ENCODE measurements around the gene CERS4. TPM values are rescaled to one million over a fixed set of nuclear protein-coding genes. Genes with fewer than 3 reads are reported as not detected.
"Not testable (repeated sequence)": the region's sequence is repeated elsewhere in the genome, so short reads cannot be mapped to it uniquely, and the experiment has no call there.

CERS4 gene
- total RNA-seq, 1 donor from 2014 or later: 26.0 TPM

- H3K4me1 Mint-ChIP-seq (ENCODE audit: low read depth): peaks cover 14% of the 10 kb centered on the region
- no peak for TF ChIP-seq CTCF (IDR thresholded peaks at IDR 0.05)
- H3K27me3 Mint-ChIP-seq (ENCODE audit: low read depth): no peaks in the 10 kb centered on the region
- H3K4me3 Mint-ChIP-seq (ENCODE audit: unreplicated experiment): no peak overlapping the region
- no peaks in the 10 kb centered on the region for H3K9me3 Mint-ChIP-seq (ENCODE audit: low read depth)
- no peak for DNase-seq (ENCODE audit: low spot score)
- H3K27ac Mint-ChIP-seq (ENCODE audit: unreplicated experiment): no peak overlapping the region
- H3K36me3 Mint-ChIP-seq (ENCODE audit: low read depth): no peaks in the 10 kb centered on the region
These were observed 14.5 kb upstream of the CERS4 start for GRCh38 chr19:8194528-8195267.

- Mint-ChIP-seq H3K36me3 (ENCODE audit: low read depth) (no peaks in the 10 kb centered on the region), H3K4me1 (ENCODE audit: low read depth) (peaks cover 14% of the 10 kb centered on the region), H3K27me3 (ENCODE audit: low read depth) (peaks cover 9% of the 10 kb centered on the region), H3K27ac (ENCODE audit: unreplicated experiment) (no peak overlapping the region), H3K4me3 (ENCODE audit: unreplicated experiment) (no peak overlapping the region), H3K9me3 (ENCODE audit: low read depth) (no peaks in the 10 kb centered on the region)
- no peak for TF ChIP-seq CTCF (IDR thresholded peaks at IDR 0.05)
- no peak for DNase-seq (ENCODE audit: low spot score)
These were observed 12.8 kb upstream of the CERS4 start for GRCh38 chr19:8196271-8196927.

- not testable (repeated sequence) for H3K27ac Mint-ChIP-seq (ENCODE audit: unreplicated experiment); H3K9me3 Mint-ChIP-seq (ENCODE audit: low read depth); DNase-seq (ENCODE audit: low spot score); H3K4me3 Mint-ChIP-seq (ENCODE audit: unreplicated experiment); H3K4me1 Mint-ChIP-seq (ENCODE audit: low read depth); H3K36me3 Mint-ChIP-seq (ENCODE audit: low read depth)
- peaks cover 21% of the 10 kb centered on the region for H3K27me3 Mint-ChIP-seq (ENCODE audit: low read depth)
These were observed 5.7 kb upstream of the CERS4 start for GRCh38 chr19:8203288-8204120.

- no peaks in the 10 kb centered on the region for H3K9me3 Mint-ChIP-seq (ENCODE audit: low read depth)
- H3K27me3 Mint-ChIP-seq (ENCODE audit: low read depth): peaks cover 21% of the 10 kb centered on the region
- TF ChIP-seq CTCF (IDR thresholded peaks at IDR 0.05): no peak
- peaks cover 12% of the 10 kb centered on the region for H3K4me1 Mint-ChIP-seq (ENCODE audit: low read depth)
- H3K4me3 Mint-ChIP-seq (ENCODE audit: unreplicated experiment): no peak overlapping the region
- no peak overlapping the region for H3K27ac Mint-ChIP-seq (ENCODE audit: unreplicated experiment)
- DNase-seq (ENCODE audit: low spot score): no peak
- H3K36me3 Mint-ChIP-seq (ENCODE audit: low read depth): no peaks in the 10 kb centered on the region
These were observed 4.2 kb upstream of the CERS4 start for GRCh38 chr19:8204961-8205360.

GRCh38 chr19:8206147-8207087, 2.8 kb upstream of the CERS4 start:
- no peak for DNase-seq (ENCODE audit: low spot score)
- Mint-ChIP-seq H3K4me3 (ENCODE audit: unreplicated experiment) (no peak overlapping the region), H3K4me1 (ENCODE audit: low read depth) (peaks cover 17% of the 10 kb centered on the region), H3K9me3 (ENCODE audit: low read depth) (no peaks in the 10 kb centered on the region), H3K27me3 (ENCODE audit: low read depth) (peaks cover 12% of the 10 kb centered on the region), H3K36me3 (ENCODE audit: low read depth) (no peaks in the 10 kb centered on the region), H3K27ac (ENCODE audit: unreplicated experiment) (no peak overlapping the region)
- TF ChIP-seq CTCF (IDR thresholded peaks at IDR 0.05): no peak

GRCh38 chr19:8207326-8207725, 1.8 kb upstream of the CERS4 start:
- peaks cover 17% of the 10 kb centered on the region for H3K4me1 Mint-ChIP-seq (ENCODE audit: low read depth)
- not testable (repeated sequence) for H3K4me3 Mint-ChIP-seq (ENCODE audit: unreplicated experiment); H3K36me3 Mint-ChIP-seq (ENCODE audit: low read depth); DNase-seq (ENCODE audit: low spot score); H3K27me3 Mint-ChIP-seq (ENCODE audit: low read depth); H3K27ac Mint-ChIP-seq (ENCODE audit: unreplicated experiment); H3K9me3 Mint-ChIP-seq (ENCODE audit: low read depth)

Measured in chondrocyte (in vitro differentiated cells).